Naive thymus-derived CD8-positive, alpha-beta T cell (primary cell): Measurements from ENCODE around the gene NUSAP1. TPM values are rescaled to one million over a fixed set of nuclear protein-coding genes. Genes with fewer than 3 reads are reported as not detected.
"Not testable (repeated sequence)": the region's sequence is repeated elsewhere in the genome, so short reads cannot be mapped to it uniquely, and the experiment has no call there.

Experiments
- ATAC-seq, 2 donors: fragments of 150-1000 bp; cut with Tn5 transposase in 1 of 2; sonication (Bioruptor Pico), chemical (Tn5 transposase) in 1 of 2; 1 replicate in 1 of 2; 2 replicates in 1 of 2; pipeline ENCODE4 v1.10.0; 2021; ENCODE audit warnings: mild to moderate bottlenecking in 2 of 2, moderate library complexity in 2 of 2
- POLR2A ChIA-PET: fragments of 350-600 bp; sonication (Branson Sonifier 250); formaldehyde crosslinking; loops from one replicate; lab custom pipeline; 2021; ENCODE audit warnings: antibody characterized with exemption; lab: Charles Lee
- DNase-seq, 10 donors: peaks; one replicate each; pipeline versions ENCODE4 v3.0.0 to v3.0.0-alpha.2; 2020 to 2022
- H3K27ac Mint-ChIP-seq, 10 donors: one replicate each; pipeline ENCODE4 v1.8.0; 2020 to 2022; ENCODE audit warnings: mild to moderate bottlenecking in 10 of 10, mixed read lengths in 10 of 10, moderate library complexity in 4 of 10, inconsistent platforms in 1 of 10
- H3K27me3 Mint-ChIP-seq, 5 donors: one replicate each; pipeline ENCODE4 v1.8.0; 2021 to 2022; ENCODE audit warnings: mixed read lengths in 5 of 5
- H3K36me3 Mint-ChIP-seq, 3 donors: one replicate each; pipeline ENCODE4 v1.8.0; 2020 to 2022; ENCODE audit warnings: mixed read lengths in 3 of 3, mild to moderate bottlenecking in 2 of 3, inconsistent platforms in 1 of 3
- H3K4me1 Mint-ChIP-seq, 4 donors: one replicate each; pipeline ENCODE4 v1.8.0; 2021 to 2022; ENCODE audit warnings: mixed read lengths in 4 of 4
- H3K4me3 Mint-ChIP-seq, 10 donors: one replicate each; pipeline ENCODE4 v1.8.0; 2020 to 2022; ENCODE audit warnings: mild to moderate bottlenecking in 10 of 10, mixed read lengths in 10 of 10, moderate library complexity in 6 of 10, inconsistent platforms in 1 of 10
- H3K9me3 Mint-ChIP-seq, 9 donors: one replicate each; pipeline ENCODE4 v1.8.0; 2020 to 2022; ENCODE audit warnings: mixed read lengths in 9 of 9, mild to moderate bottlenecking in 3 of 9, inconsistent platforms in 1 of 9, moderate library complexity in 1 of 9
- polyA plus RNA-seq, 3 donors: library from polyadenylated mRNA; unstranded; fragments of 300-500 nt; fragmentation: Illumina TruSeq; gene quantifications; one replicate each; pipeline ENCODE4 v1.2.3, GENCODE V29; 2021
- total RNA-seq, 8 experiments: library from RNA in 2 of 8; stranded (reverse) in 2 of 8; gene quantifications; one replicate each; pipeline ENCODE4 v1.2.3 and lab custom pipeline; 2021 to 2026

The NUSAP1 gene
- total and polyA plus RNA-seq, 5 experiments from 2014 or later = 0.32 to 4.0 (median 1.4) TPM

DNA sequence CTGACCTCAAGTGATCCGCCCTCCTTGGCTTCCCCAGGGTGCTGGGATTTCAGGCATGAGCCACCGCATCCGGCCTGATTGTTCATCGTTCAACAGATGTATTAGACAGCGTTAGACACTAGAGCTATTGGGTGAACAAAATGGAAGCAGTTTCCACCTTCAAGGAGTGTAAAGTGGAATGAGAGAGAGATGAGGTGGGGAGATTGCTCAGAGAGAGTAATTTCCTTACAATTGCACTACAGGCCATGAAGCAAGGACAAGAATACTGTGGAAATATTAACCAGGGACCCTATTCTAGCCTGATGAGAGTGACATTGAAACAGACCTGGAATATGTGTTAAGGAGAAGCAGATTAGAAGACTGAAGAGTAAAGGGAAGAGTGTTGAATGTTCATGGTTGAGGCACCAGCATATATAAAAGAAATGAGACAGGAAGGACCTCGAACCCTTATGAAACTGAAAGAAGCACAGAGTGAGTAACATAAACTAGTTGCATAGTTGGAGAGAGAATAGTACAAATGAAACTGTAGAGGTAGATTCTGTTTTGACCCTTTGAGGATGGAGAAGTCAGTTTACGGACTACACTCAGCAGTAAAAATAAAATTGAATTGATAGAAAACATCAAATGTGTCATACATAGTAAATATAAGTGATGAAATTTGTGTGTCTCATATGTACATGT lies 91.4 kb downstream of the NUSAP1 start:
- H3K27ac Mint-ChIP-seq = peak overlapping the region in 3 of 10 donors; percentile 4 to 18 (median 6)
- H3K27me3 Mint-ChIP-seq = no peaks in the 10 kb centered on the region
- DNase-seq (no peak), ATAC-seq (no peak)
- H3K4me1 Mint-ChIP-seq = peaks cover 14 to 42% (median 34%) of the 10 kb centered on the region in 4 donors
- H3K4me3 Mint-ChIP-seq = no peak overlapping the region
- H3K36me3 Mint-ChIP-seq = peaks cover 0 to under 1% (median 0%) of the 10 kb centered on the region in 3 donors
- POLR2A ChIA-PET = no interaction called here
- no peaks in the 10 kb centered on the region for H3K9me3 Mint-ChIP-seq

DNA sequence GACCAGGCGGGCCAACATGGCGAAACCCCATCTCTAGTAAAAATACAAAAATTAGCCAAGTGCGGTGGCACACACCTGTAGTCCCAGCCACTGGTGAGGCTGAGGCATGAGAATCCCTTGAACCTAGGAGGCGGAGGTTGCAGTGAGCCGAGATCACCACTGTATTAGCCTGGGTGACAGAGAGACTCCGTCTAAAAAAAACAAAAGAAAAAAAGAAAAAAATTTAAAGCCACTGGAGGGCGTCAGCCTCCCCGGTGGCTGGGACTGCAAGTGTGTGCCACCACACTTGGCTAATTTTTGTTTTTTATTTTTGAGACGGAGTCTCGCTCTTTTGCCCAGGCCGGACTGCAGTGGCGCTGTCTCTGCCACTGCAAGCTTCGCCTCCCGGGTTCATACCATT lies 92.1 kb downstream of the NUSAP1 start:
- DNase-seq = no peak
- Mint-ChIP-seq H3K27ac (peak overlapping the region in 1 of 10 donors; percentile 18), H3K4me1 (peaks cover 19 to 42% (median 37%) of the 10 kb centered on the region in 4 donors), H3K27me3 (no peaks in the 10 kb centered on the region), H3K9me3 (no peaks in the 10 kb centered on the region), H3K4me3 (no peak overlapping the region), H3K36me3 (peaks cover 0 to 4% (median 0%) of the 10 kb centered on the region in 3 donors)
- POLR2A ChIA-PET = no interaction called here
- ATAC-seq = no peak

- POLR2A ChIA-PET, H3K9me3 Mint-ChIP-seq, DNase-seq, H3K36me3 Mint-ChIP-seq, H3K4me3 Mint-ChIP-seq, ATAC-seq, H3K27me3 Mint-ChIP-seq: not testable (repeated sequence)
- Mint-ChIP-seq H3K27ac (peak overlapping the region in 1 of 10 donors; percentile 0), H3K4me1 (peaks cover 15 to 34% (median 29%) of the 10 kb centered on the region in 4 donors)
Observed at GRCh38 chr15:41425907-41426306, 93.2 kb downstream of the NUSAP1 start.

DNA sequence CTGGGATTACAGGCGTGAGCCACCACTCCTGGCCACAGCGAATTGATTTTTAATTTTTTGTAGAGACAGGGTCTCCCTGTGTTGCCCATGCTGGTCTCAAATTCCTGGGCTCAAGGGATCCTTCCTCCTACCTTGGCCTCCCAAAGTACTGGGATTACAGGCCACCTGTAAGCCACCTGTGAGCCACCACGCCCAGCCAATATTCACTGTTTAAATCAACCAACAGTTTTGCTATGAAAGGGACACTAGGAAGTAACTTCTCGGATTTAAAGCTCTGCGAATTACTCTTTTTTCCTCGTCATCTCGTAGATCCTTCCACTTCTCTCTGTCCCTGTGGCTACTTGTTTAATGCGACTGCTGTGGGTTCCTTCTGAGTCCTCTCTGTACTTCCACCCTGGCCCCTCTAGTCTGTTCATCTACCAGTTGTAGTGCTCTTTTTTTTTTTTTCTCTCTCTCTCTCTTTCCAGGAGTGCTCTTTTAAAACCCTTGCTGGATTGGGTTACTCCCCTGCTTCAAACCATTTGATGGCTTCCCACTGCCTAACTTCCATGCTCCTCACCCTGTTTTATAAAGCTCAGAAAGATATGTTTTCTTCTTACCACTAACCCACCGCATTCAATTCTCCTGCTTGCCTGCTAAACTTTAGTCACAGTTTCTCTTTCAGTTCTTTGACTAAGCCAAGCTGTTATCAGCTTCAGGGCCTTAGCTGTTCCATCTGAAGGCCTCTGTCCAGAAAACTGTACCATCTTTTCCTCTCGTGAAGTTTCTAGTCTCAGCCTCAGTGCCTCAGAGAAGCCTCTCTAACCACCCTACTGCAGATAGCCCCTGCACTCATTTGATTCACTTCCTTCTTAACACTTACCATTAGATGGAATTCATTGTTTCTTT lies 96.6 kb downstream of the NUSAP1 start:
- ATAC-seq = no peak
- no peaks in the 10 kb centered on the region for H3K27me3 Mint-ChIP-seq
- H3K4me3 Mint-ChIP-seq = peak overlapping the region in 5 of 10 donors; percentile 3 to 45 (median 26)
- no peaks in the 10 kb centered on the region for H3K9me3 Mint-ChIP-seq
- POLR2A ChIA-PET = no interaction called here
- H3K36me3 Mint-ChIP-seq = peaks cover 0 to 17% (median 2%) of the 10 kb centered on the region in 3 donors
- peaks cover 12 to 25% (median 22%) of the 10 kb centered on the region in 4 donors for H3K4me1 Mint-ChIP-seq
- H3K27ac Mint-ChIP-seq = peak overlapping the region in 9 of 10 donors; percentile 6 to 92 (median 78)
- DNase-seq = no peak

Other genes starting within 250 kb of the NUSAP1 start
- 10 to 100 TPM; 34.3 to 38.2 TPM for gene INO80, start 216.6 kb upstream of the NUSAP1 start, total RNA-seq
- gene INO80, start 216.6 kb upstream of the NUSAP1 start, polyA plus RNA-seq = 1 to 10 TPM; 2.2 to 8.0 (median 4.5) TPM
- not detected for gene EXD1, start 102.1 kb upstream of the NUSAP1 start, total RNA-seq
- gene EXD1, start 102.1 kb upstream of the NUSAP1 start, polyA plus RNA-seq = not detected
- 10 to 100 TPM; 21.1 to 23.9 TPM for gene CHP1, start 101.6 kb upstream of the NUSAP1 start, total RNA-seq
- 10 to 100 TPM; 11.3 to 21.7 (median 12.5) TPM for gene CHP1, start 101.6 kb upstream of the NUSAP1 start, polyA plus RNA-seq
- 1 to 10 TPM; 5.3 to 7.0 TPM for gene OIP5, start 290 bp upstream of the NUSAP1 start, total RNA-seq
- gene OIP5, start 290 bp upstream of the NUSAP1 start, polyA plus RNA-seq = under 1 TPM in 2 of 3 donors, not detected in 1; 0.18 to 0.24 TPM
- gene NDUFAF1, start 69.6 kb downstream of the NUSAP1 start, total RNA-seq = 10 to 100 TPM; 12.9 to 14.3 TPM
- 10 to 100 TPM; 18.4 to 25.6 (median 20.8) TPM for gene NDUFAF1, start 69.6 kb downstream of the NUSAP1 start, polyA plus RNA-seq
- 10 to 100 TPM; 34.4 to 36.3 TPM for gene RTF1, start 84.2 kb downstream of the NUSAP1 start, total RNA-seq
- 10 to 100 TPM; 17.1 to 21.7 (median 19.2) TPM for gene RTF1, start 84.2 kb downstream of the NUSAP1 start, polyA plus RNA-seq
- not detected for gene ITPKA, start 161.0 kb downstream of the NUSAP1 start, total RNA-seq
- gene ITPKA, start 161.0 kb downstream of the NUSAP1 start, polyA plus RNA-seq = not detected
- under 1 TPM; 0.18 to 0.22 TPM for gene LTK, start 180.9 kb downstream of the NUSAP1 start, total RNA-seq
- gene LTK, start 180.9 kb downstream of the NUSAP1 start, polyA plus RNA-seq = not detected
- gene RPAP1, start 211.4 kb downstream of the NUSAP1 start, total RNA-seq = 10 to 100 TPM; 59.1 to 60.0 TPM
- 10 to 100 TPM in 2 of 3 donors, 1 to 10 TPM in 1; 8.0 to 19.8 (median 12.2) TPM for gene RPAP1, start 211.4 kb downstream of the NUSAP1 start, polyA plus RNA-seq
- under 1 TPM in 1 of 2 experiments, not detected in 1; 0.05 TPM for gene TYRO3, start 226.3 kb downstream of the NUSAP1 start, total RNA-seq
- gene TYRO3, start 226.3 kb downstream of the NUSAP1 start, polyA plus RNA-seq = not detected